ENCODE results near the gene TGM2.
A peak's percentile ranks its signal among the peaks of the same experiment; 100 is the strongest.

TGM2 gene

GRCh38 chr20:38092915-38093314 is 72.2 kb downstream of the TGM2 start:
- no peak for DNase-seq (ENCODE audit: low read depth)

- DNase-seq (ENCODE audit: low read depth), result no peak
Measured at GRCh38 chr20:38092260-38092857, 72.7 kb downstream of the TGM2 start.

- no peak for DNase-seq (ENCODE audit: low read depth)
Measured at GRCh38 chr20:38091441-38092216, 73.4 kb downstream of the TGM2 start.

GRCh38 chr20:38090061-38090460 is 75.0 kb downstream of the TGM2 start:
- no peak for DNase-seq (ENCODE audit: low read depth)

GRCh38 chr20:38089500-38089899 is 75.6 kb downstream of the TGM2 start:
- no peak for DNase-seq (ENCODE audit: low read depth)

GRCh38 chr20:38085026-38085425 is 80.0 kb downstream of the TGM2 start:
- no peak for DNase-seq (ENCODE audit: low read depth)

- DNase-seq (ENCODE audit: low read depth), result peak; percentile 98
Measured at GRCh38 chr20:38084425-38084951, 80.6 kb downstream of the TGM2 start.

- peak; percentile 15 for DNase-seq (ENCODE audit: low read depth)
Measured at GRCh38 chr20:38083338-38084048, 81.6 kb downstream of the TGM2 start.

GRCh38 chr20:38082894-38083293 is 82.2 kb downstream of the TGM2 start:
- DNase-seq (ENCODE audit: low read depth), result no peak

- DNase-seq (ENCODE audit: low read depth), result no peak
Measured at GRCh38 chr20:38081575-38081974, 83.5 kb downstream of the TGM2 start.

- DNase-seq (ENCODE audit: low read depth), result no peak
Measured at GRCh38 chr20:38079353-38079752, 85.7 kb downstream of the TGM2 start.

GRCh38 chr20:38078084-38078483 is 87.0 kb downstream of the TGM2 start:
- no peak for DNase-seq (ENCODE audit: low read depth)

Measured in EH (cell line).